B cell (primary cell): ENCODE results near the gene CACHD1.

Experiments
- EZH2 ChIP-seq: IDR thresholded peaks from 2 replicates; pipeline ENCODE4 v1.6.1; 2012; ENCODE audit warnings: borderline replicate concordance, low read depth, mild to moderate bottlenecking, moderate library complexity, low read length; ENCODE audit not compliant: insufficient read depth, poor library complexity, severe bottlenecking
- TF ChIP-seq, protein P1 (sequence below): fragments of 200-600 bp; IDR thresholded peaks from one replicate; pipeline ENCODE4 v1.8.0; 2022; ENCODE audit warnings: antibody characterized with exemption, mild to moderate bottlenecking

GRCh38 chr1:64675718-64676345 is 205.9 kb downstream of the CACHD1 start:
- TF ChIP-seq, protein P1, sequence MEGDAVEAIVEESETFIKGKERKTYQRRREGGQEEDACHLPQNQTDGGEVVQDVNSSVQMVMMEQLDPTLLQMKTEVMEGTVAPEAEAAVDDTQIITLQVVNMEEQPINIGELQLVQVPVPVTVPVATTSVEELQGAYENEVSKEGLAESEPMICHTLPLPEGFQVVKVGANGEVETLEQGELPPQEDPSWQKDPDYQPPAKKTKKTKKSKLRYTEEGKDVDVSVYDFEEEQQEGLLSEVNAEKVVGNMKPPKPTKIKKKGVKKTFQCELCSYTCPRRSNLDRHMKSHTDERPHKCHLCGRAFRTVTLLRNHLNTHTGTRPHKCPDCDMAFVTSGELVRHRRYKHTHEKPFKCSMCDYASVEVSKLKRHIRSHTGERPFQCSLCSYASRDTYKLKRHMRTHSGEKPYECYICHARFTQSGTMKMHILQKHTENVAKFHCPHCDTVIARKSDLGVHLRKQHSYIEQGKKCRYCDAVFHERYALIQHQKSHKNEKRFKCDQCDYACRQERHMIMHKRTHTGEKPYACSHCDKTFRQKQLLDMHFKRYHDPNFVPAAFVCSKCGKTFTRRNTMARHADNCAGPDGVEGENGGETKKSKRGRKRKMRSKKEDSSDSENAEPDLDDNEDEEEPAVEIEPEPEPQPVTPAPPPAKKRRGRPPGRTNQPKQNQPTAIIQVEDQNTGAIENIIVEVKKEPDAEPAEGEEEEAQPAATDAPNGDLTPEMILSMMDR = peak; percentile 84
- no peak for TF ChIP-seq EZH2
